ENCODE measurements around the gene MYRF.
A peak's percentile ranks its signal among the peaks of the same experiment; 100 is the strongest.

Gene MYRF

GRCh38 chr11:61780581-61781162, 28.2 kb downstream of the MYRF start:
- no peak overlapping the region for H3K4me3 ChIP-seq (ENCODE audit: low read length in 2 of 2)
- H3K36me3 ChIP-seq (ENCODE audit: control insufficient read depth in 2 of 2, insufficient read depth in 2 of 2, low read length in 2 of 2), result peaks cover 10 to 14% of the 10 kb centered on the region in 2 donors
- H3K9ac ChIP-seq (ENCODE audit: low read depth in 1 of 2, low read length in 2 of 2), result no peak overlapping the region
- no peaks in the 10 kb centered on the region for H3K27me3 ChIP-seq (ENCODE audit: control insufficient read depth in 2 of 2, insufficient read depth in 2 of 2, low read length in 2 of 2)
- H3K9me3 ChIP-seq (ENCODE audit: control insufficient read depth in 2 of 2, low read length in 2 of 2), result no peaks in the 10 kb centered on the region
- H3K27ac ChIP-seq (ENCODE audit: low read depth in 2 of 2, low read length in 2 of 2), result no peak overlapping the region
- H3K4me1 ChIP-seq (ENCODE audit: control insufficient read depth in 2 of 2, insufficient read depth in 2 of 2, low read length in 2 of 2), result no peaks in the 10 kb centered on the region

- no peaks in the 10 kb centered on the region for H3K27me3 ChIP-seq (ENCODE audit: control insufficient read depth in 2 of 2, insufficient read depth in 2 of 2, low read length in 2 of 2)
- no peaks in the 10 kb centered on the region for H3K4me1 ChIP-seq (ENCODE audit: control insufficient read depth in 2 of 2, insufficient read depth in 2 of 2, low read length in 2 of 2)
- no peaks in the 10 kb centered on the region for H3K9me3 ChIP-seq (ENCODE audit: control insufficient read depth in 2 of 2, low read length in 2 of 2)
- no peak overlapping the region for H3K4me3 ChIP-seq (ENCODE audit: low read length in 2 of 2)
- H3K36me3 ChIP-seq (ENCODE audit: control insufficient read depth in 2 of 2, insufficient read depth in 2 of 2, low read length in 2 of 2), result peaks cover 10 to 23% of the 10 kb centered on the region in 2 donors
- H3K9ac ChIP-seq (ENCODE audit: low read depth in 1 of 2, low read length in 2 of 2), result no peak overlapping the region
- no peak overlapping the region for H3K27ac ChIP-seq (ENCODE audit: low read depth in 2 of 2, low read length in 2 of 2)
These were observed 29.1 kb downstream of the MYRF start for GRCh38 chr11:61781585-61781984.

DNA sequence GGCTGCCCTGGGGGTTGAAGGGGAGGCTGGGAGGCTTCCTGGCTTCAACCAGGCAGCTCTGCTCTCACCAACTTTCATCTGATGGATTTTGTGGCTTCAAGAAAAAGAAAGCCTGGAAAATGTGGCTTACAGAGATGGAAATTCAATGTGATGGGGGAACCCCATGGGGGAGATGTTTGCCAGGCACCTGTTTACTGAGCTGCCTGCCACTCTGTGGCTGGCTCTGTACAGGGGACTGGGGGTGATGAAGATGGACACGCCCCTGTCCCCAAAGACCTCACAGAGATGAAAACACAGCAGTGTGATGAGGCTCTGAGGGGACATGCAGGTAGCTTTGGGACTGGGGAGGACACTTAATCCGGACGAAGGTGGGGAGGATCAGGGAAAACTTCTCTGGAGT, 29.9 kb downstream of the MYRF start:
- Histone ChIP-seq H3K27ac (ENCODE audit: low read depth in 2 of 2, low read length in 2 of 2) (no peak overlapping the region), H3K36me3 (ENCODE audit: control insufficient read depth in 2 of 2, insufficient read depth in 2 of 2, low read length in 2 of 2) (peaks cover 16 to 30% of the 10 kb centered on the region in 2 donors), H3K9me3 (ENCODE audit: control insufficient read depth in 2 of 2, low read length in 2 of 2) (no peaks in the 10 kb centered on the region), H3K4me1 (ENCODE audit: control insufficient read depth in 2 of 2, insufficient read depth in 2 of 2, low read length in 2 of 2) (no peaks in the 10 kb centered on the region), H3K9ac (ENCODE audit: low read depth in 1 of 2, low read length in 2 of 2) (no peak overlapping the region), H3K4me3 (ENCODE audit: low read length in 2 of 2) (no peak overlapping the region), H3K27me3 (ENCODE audit: control insufficient read depth in 2 of 2, insufficient read depth in 2 of 2, low read length in 2 of 2) (no peaks in the 10 kb centered on the region)

GRCh38 chr11:61782841-61783240, 30.4 kb downstream of the MYRF start:
- Histone ChIP-seq H3K4me3 (ENCODE audit: low read length in 2 of 2) (no peak overlapping the region), H3K36me3 (ENCODE audit: control insufficient read depth in 2 of 2, insufficient read depth in 2 of 2, low read length in 2 of 2) (peaks cover 21 to 35% of the 10 kb centered on the region in 2 donors), H3K27me3 (ENCODE audit: control insufficient read depth in 2 of 2, insufficient read depth in 2 of 2, low read length in 2 of 2) (no peaks in the 10 kb centered on the region), H3K9me3 (ENCODE audit: control insufficient read depth in 2 of 2, low read length in 2 of 2) (no peaks in the 10 kb centered on the region), H3K9ac (ENCODE audit: low read depth in 1 of 2, low read length in 2 of 2) (no peak overlapping the region), H3K27ac (ENCODE audit: low read depth in 2 of 2, low read length in 2 of 2) (no peak overlapping the region), H3K4me1 (ENCODE audit: control insufficient read depth in 2 of 2, insufficient read depth in 2 of 2, low read length in 2 of 2) (no peaks in the 10 kb centered on the region)

DNA sequence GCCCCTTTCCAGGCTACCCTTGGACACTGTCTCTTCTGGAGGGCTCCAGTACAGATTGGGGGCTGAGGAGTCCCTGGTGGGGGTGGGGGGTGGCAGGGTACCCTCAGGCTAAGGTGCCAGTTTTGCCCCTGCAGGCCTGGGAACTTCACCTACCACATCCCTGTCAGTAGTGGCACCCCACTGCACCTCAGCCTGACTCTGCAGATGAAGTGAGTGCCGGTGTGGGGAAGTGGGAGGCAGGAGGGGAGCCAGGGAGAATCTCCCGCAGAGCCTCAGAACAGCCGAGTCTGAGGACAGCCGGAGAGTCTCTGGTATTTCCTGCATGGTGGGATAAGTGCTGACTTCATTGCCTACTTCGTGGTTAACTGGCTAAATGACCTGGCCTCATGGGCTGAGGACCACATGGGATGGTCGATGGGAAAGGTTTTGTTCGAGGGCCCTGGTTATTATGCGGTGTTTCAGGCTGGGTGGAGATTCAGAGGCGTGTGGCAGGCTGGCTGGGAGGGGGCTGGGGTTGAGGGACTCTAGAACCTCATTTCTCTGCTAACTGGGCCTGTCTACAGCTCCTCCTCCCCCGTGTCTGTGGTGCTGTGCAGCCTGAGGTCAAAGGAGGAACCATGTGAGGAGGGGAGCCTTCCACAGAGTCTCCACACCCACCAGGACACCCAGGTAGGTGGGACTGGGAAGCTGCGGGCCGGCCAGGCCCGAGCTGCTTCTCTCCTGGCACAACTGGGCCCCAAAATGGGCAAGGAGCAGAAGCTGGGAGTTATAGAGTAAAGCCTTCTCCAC, 31.5 kb downstream of the MYRF start:
- no peaks in the 10 kb centered on the region for H3K27me3 ChIP-seq (ENCODE audit: control insufficient read depth in 2 of 2, insufficient read depth in 2 of 2, low read length in 2 of 2)
- no peaks in the 10 kb centered on the region for H3K4me1 ChIP-seq (ENCODE audit: control insufficient read depth in 2 of 2, insufficient read depth in 2 of 2, low read length in 2 of 2)
- no peak overlapping the region for H3K27ac ChIP-seq (ENCODE audit: low read depth in 2 of 2, low read length in 2 of 2)
- H3K36me3 ChIP-seq (ENCODE audit: control insufficient read depth in 2 of 2, insufficient read depth in 2 of 2, low read length in 2 of 2), result peaks cover 25 to 44% of the 10 kb centered on the region in 2 donors
- H3K9ac ChIP-seq (ENCODE audit: low read depth in 1 of 2, low read length in 2 of 2), result no peak overlapping the region
- H3K9me3 ChIP-seq (ENCODE audit: control insufficient read depth in 2 of 2, low read length in 2 of 2), result no peaks in the 10 kb centered on the region
- no peak overlapping the region for H3K4me3 ChIP-seq (ENCODE audit: low read length in 2 of 2)

GRCh38 chr11:61784506-61784805, 32.0 kb downstream of the MYRF start:
- Histone ChIP-seq H3K9ac (ENCODE audit: low read depth in 1 of 2, low read length in 2 of 2) (no peak overlapping the region), H3K4me1 (ENCODE audit: control insufficient read depth in 2 of 2, insufficient read depth in 2 of 2, low read length in 2 of 2) (no peaks in the 10 kb centered on the region), H3K27me3 (ENCODE audit: control insufficient read depth in 2 of 2, insufficient read depth in 2 of 2, low read length in 2 of 2) (no peaks in the 10 kb centered on the region), H3K4me3 (ENCODE audit: low read length in 2 of 2) (no peak overlapping the region), H3K36me3 (ENCODE audit: control insufficient read depth in 2 of 2, insufficient read depth in 2 of 2, low read length in 2 of 2) (peaks cover 26 to 50% of the 10 kb centered on the region in 2 donors), H3K9me3 (ENCODE audit: control insufficient read depth in 2 of 2, low read length in 2 of 2) (no peaks in the 10 kb centered on the region), H3K27ac (ENCODE audit: low read depth in 2 of 2, low read length in 2 of 2) (no peak overlapping the region)

DNA sequence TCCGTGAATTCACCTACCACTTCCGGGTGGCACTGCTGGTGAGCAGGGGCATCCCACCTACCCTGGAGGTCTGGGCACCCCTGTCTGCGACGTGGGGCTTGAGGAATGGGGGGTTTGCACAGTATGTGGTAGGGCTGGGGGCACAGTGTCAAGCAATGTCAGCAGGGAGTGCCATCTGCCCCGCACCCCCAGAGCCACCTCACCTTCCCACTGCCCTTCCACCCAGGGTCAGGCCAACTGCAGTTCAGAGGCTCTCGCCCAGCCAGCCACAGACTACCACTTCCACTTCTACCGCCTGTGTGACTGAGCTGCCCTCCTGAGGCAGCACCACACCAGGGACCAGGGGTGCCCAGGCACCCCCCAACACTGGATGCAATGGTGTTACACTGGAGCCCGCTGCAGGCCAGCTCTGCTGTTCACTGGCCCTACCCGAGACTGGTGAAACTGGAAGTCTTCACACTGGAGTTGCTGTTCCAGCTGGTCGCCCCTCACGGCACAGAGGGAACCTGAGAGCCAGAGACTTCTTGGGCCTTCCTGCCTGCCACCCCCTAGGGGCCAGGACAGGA, 33.5 kb downstream of the MYRF start:
- H3K4me3 ChIP-seq (ENCODE audit: low read length in 2 of 2), result no peak overlapping the region
- H3K27ac ChIP-seq (ENCODE audit: low read depth in 2 of 2, low read length in 2 of 2), result no peak overlapping the region
- H3K27me3 ChIP-seq (ENCODE audit: control insufficient read depth in 2 of 2, insufficient read depth in 2 of 2, low read length in 2 of 2), result no peaks in the 10 kb centered on the region
- H3K9ac ChIP-seq (ENCODE audit: low read depth in 1 of 2, low read length in 2 of 2), result no peak overlapping the region
- no peaks in the 10 kb centered on the region for H3K4me1 ChIP-seq (ENCODE audit: control insufficient read depth in 2 of 2, insufficient read depth in 2 of 2, low read length in 2 of 2)
- H3K9me3 ChIP-seq (ENCODE audit: control insufficient read depth in 2 of 2, low read length in 2 of 2), result no peaks in the 10 kb centered on the region
- peaks cover 35 to 61% of the 10 kb centered on the region in 2 donors for H3K36me3 ChIP-seq (ENCODE audit: control insufficient read depth in 2 of 2, insufficient read depth in 2 of 2, low read length in 2 of 2)

GRCh38 chr11:61787928-61788491, 35.6 kb downstream of the MYRF start:
- Histone ChIP-seq H3K9ac (ENCODE audit: low read depth in 1 of 2, low read length in 2 of 2) (no peak overlapping the region), H3K4me3 (ENCODE audit: low read length in 2 of 2) (no peak overlapping the region), H3K4me1 (ENCODE audit: control insufficient read depth in 2 of 2, insufficient read depth in 2 of 2, low read length in 2 of 2) (peaks cover 7 to 9% of the 10 kb centered on the region in 2 donors), H3K27me3 (ENCODE audit: control insufficient read depth in 2 of 2, insufficient read depth in 2 of 2, low read length in 2 of 2) (no peaks in the 10 kb centered on the region), H3K9me3 (ENCODE audit: control insufficient read depth in 2 of 2, low read length in 2 of 2) (no peaks in the 10 kb centered on the region), H3K36me3 (ENCODE audit: control insufficient read depth in 2 of 2, insufficient read depth in 2 of 2, low read length in 2 of 2) (peaks cover 35 to 61% of the 10 kb centered on the region in 2 donors), H3K27ac (ENCODE audit: low read depth in 2 of 2, low read length in 2 of 2) (no peak overlapping the region)

- Histone ChIP-seq H3K4me1 (ENCODE audit: control insufficient read depth in 2 of 2, insufficient read depth in 2 of 2, low read length in 2 of 2) (peaks cover 13 to 15% of the 10 kb centered on the region in 2 donors), H3K9ac (ENCODE audit: low read depth in 1 of 2, low read length in 2 of 2) (peak overlapping the region; percentile 92 to 94), H3K36me3 (ENCODE audit: control insufficient read depth in 2 of 2, insufficient read depth in 2 of 2, low read length in 2 of 2) (peaks cover 29 to 42% of the 10 kb centered on the region in 2 donors), H3K27me3 (ENCODE audit: control insufficient read depth in 2 of 2, insufficient read depth in 2 of 2, low read length in 2 of 2) (no peaks in the 10 kb centered on the region), H3K4me3 (ENCODE audit: low read length in 2 of 2) (peak overlapping the region; percentile 88 to 97), H3K27ac (ENCODE audit: low read depth in 2 of 2, low read length in 2 of 2) (peak overlapping the region; percentile 88 to 96), H3K9me3 (ENCODE audit: control insufficient read depth in 2 of 2, low read length in 2 of 2) (no peaks in the 10 kb centered on the region)
These were observed 39.4 kb downstream of the MYRF start for GRCh38 chr11:61791737-61792309.

All from mucosa of rectum (tissue), 2 donors.